ENCODE data around the gene ADIPOR2. TPM values are rescaled to one million over a fixed set of nuclear protein-coding genes. Genes with fewer than 3 reads are reported as not detected.

Gene ADIPOR2
- polyA plus RNA-seq, 4 donors: 41.7 to 47.7 (median 46.7) TPM

Other genes with a start within 250 kb of the ADIPOR2 start
- gene FBXL14, start 96.5 kb upstream of the ADIPOR2 start, polyA plus RNA-seq (ENCODE audit: insufficient read length in 4 of 4): 10 to 100 TPM; 10.7 to 17.2 (median 13.8) TPM
- gene WNT5B, start 61.8 kb upstream of the ADIPOR2 start, polyA plus RNA-seq (ENCODE audit: insufficient read length in 4 of 4): 10 to 100 TPM in 1 of 4 donors, 1 to 10 TPM in 3; 5.2 to 10.7 (median 6.9) TPM
- gene LRTM2, start 129.5 kb downstream of the ADIPOR2 start, polyA plus RNA-seq (ENCODE audit: insufficient read length in 4 of 4): under 1 TPM; 0.37 to 0.90 (median 0.57) TPM
- gene CACNA2D4, start 227.6 kb downstream of the ADIPOR2 start, polyA plus RNA-seq (ENCODE audit: insufficient read length in 4 of 4): 1 to 10 TPM; 1.7 to 2.6 (median 2.5) TPM

Measured in left renal cortex interstitium (tissue), 4 donors.